Stimulated activated CD8-positive, alpha-beta memory T cell treated with anti-CD3 and anti-CD28 coated beads, Interleukin-12 subunit alpha, Interleukin-12 subunit beta, amount 100 ng/mL, for 24 hours (primary cell): ENCODE data around the gene OR52W1.

Source experiments
- DNase-seq: peaks from one replicate; pipeline ENCODE4 v3.0.0-alpha.2; 2020; ENCODE audit errors: extremely low read depth

The OR52W1 gene

DNA sequence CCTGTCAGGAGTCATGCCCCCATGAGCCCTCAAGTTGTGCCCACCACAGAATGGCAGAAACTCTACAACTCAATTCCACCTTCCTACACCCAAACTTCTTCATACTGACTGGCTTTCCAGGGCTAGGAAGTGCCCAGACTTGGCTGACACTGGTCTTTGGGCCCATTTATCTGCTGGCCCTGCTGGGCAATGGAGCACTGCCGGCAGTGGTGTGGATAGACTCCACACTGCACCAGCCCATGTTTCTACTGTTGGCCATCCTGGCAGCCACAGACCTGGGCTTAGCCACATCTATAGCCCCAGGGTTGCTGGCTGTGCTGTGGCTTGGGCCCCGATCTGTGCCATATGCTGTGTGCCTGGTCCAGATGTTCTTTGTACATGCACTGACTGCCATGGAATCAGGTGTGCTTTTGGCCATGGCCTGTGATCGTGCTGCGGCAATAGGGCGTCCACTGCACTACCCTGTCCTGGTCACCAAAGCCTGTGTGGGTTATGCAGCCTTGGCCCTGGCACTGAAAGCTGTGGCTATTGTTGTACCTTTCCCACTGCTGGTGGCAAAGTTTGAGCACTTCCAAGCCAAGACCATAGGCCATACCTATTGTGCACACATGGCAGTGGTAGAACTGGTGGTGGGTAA, at the start of gene OR52W1:
Gene OR52W1, plus strand, starts transcription at position 51 of the 637 bp plus-strand sequence. Its CDS starts 0 bp downstream, at position 51.
- DNase-seq, result no peak

DNA sequence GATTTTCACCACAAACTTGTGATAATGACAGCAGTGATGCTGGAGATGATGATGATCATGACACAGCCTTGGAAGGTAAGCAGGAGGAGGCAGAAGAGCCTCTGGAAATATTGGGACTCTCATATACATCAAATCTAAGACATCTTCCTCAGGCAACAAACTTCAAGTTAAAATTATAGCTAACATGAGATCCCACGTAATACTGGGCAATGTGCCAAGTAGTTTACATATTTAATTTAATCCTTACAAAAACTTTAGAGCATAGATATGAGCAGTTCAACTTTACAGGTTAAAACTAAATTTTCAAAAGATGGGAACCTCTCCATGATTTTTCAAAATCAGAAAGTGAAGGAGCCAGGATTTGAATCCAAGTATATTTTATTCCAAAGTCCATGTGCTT, 47.9 kb upstream of the OR52W1 start:
- DNase-seq, result no peak

DNA sequence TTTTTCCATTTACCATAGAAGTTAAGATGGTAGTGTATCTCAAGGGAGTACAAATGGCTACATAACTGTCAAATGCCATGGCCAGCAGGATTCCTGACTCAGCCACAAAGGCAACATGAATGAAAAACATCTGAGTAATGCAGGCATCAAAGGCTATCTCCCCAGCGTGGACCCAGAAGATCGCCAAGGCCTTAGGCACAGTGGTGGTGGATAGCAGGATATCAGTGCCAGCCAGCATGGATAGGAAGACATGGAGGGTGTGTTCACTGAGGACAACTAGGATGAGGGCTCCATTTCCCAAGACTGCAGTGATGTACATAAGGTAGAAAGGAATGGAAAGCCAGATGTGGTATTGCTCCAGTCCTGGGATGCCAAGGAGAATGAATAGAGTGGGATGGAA, 46.9 kb upstream of the OR52W1 start:
- DNase-seq, result no peak

- no peak for DNase-seq
Observed at GRCh38 chr11:6156628-6157359, 42.2 kb upstream of the OR52W1 start.

DNA sequence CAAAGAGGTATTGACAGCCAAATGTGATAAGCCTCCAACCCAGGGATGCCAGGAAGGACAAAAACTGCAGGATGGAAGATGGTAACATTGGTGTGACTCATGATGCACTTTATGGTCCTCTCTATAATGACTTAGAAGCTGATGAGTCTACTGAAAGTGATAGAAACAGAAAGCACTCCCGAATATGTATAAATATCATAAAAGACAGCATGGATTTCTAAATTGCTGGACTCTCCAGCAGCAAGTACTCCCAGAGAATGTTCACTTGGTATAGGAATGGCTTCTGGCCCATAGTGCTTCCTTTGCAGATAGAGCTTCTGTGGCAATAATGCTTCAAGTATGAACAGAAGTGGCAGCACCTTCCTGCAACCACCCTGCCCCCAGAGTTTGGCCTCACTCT, 28.8 kb upstream of the OR52W1 start, which contains the start of gene OR52B2:
Gene OR52B2, minus strand, starts transcription at position 101 of the 400 bp plus-strand sequence. Its CDS starts 0 bp downstream, at position 101.
- DNase-seq, result no peak

DNA sequence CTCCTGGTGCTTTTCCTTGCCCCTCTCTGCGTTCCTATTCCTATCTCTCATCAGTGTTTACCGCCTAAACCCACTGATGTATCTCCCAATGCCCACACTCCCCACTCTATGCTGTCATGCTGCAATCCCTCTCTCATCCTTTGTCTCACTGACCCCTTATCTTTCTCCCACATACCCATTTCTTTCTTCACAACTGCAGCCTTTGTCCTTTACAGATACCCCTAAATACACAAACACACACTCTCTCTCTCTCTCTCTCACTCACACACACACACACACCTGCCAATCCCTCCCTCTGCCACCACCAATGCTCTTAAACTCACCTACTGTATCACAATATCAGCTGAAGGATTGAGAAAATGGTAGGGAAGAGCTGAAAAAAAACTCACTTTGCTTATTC, 23.6 kb upstream of the OR52W1 start:
- no peak for DNase-seq

GRCh38 chr11:6191742-6192141, 7.3 kb upstream of the OR52W1 start:
- DNase-seq, result no peak

GRCh38 chr11:6194065-6194581, 4.9 kb upstream of the OR52W1 start:
- DNase-seq, result no peak

- DNase-seq, result no peak
Observed at GRCh38 chr11:6196396-6196795, 2.6 kb upstream of the OR52W1 start.

- no peak for DNase-seq
Observed at GRCh38 chr11:6197466-6198200, 1.4 kb upstream of the OR52W1 start.

- no peak for DNase-seq
Observed at GRCh38 chr11:6200975-6201374, 2.0 kb downstream of the OR52W1 start.

- no peak for DNase-seq
Observed at GRCh38 chr11:6201481-6201880, 2.5 kb downstream of the OR52W1 start.

DNA sequence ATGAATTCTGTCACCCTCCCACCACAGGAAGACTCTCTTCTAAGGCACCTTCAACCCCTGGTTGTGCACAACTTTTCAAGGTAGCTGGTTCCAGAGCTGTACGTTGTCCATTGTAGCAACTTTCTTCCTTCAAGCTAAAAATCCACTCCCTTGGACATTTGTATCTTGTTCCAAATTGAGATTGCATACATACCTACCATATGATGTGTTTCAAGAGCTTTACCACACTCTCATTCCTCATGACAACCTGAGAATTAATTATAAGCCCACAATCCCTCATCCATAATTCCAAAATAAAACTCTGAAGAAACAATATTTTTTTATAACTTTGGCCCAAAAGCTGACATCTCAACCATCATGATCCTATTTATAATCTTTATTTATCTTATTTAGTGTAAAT, 3.0 kb downstream of the OR52W1 start:
- no peak for DNase-seq

GRCh38 chr11:6203327-6203726, 4.3 kb downstream of the OR52W1 start:
- no peak for DNase-seq

GRCh38 chr11:6204706-6205105, 5.7 kb downstream of the OR52W1 start:
- no peak for DNase-seq

GRCh38 chr11:6205366-6205765, 6.3 kb downstream of the OR52W1 start, which contains the start of gene C11orf42:
C11orf42 (plus strand) TSS chr11:6205557; CDS start chr11:6205616, 59 bp downstream.
- no peak for DNase-seq

DNA sequence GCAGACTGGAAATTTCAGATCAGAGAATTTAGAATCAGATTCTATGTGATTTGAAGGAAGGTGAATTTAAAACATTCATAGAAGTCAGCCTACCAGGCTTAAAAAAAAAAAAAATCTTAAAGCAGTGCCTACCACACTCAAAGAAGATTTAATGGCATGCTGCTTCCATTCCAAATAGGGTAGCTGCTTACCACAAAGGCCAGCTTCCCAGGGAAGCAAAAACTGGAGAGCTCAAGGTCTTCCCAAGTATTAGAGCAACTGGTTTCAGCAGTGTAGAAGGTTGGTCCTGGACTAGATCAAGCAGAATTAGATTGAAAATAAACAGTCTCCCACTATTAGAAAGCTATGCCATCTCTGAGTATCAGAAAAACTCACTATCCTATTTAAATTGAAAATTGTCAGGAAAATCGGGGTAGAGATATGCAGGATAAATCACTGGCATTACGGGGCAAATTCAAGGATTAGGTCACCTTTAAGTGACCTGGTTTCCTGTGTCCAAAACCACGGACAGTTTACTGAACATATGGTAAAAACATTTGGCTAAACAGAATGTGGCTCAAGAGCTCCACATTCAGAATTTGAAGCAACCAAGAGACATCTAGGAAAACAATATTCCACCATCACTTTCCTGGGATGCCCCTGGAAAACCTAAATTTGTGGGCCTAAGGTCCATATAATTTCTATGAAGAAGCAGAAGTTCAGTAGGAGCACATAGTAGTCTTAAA, 7.6 kb downstream of the OR52W1 start:
- no peak for DNase-seq

DNA sequence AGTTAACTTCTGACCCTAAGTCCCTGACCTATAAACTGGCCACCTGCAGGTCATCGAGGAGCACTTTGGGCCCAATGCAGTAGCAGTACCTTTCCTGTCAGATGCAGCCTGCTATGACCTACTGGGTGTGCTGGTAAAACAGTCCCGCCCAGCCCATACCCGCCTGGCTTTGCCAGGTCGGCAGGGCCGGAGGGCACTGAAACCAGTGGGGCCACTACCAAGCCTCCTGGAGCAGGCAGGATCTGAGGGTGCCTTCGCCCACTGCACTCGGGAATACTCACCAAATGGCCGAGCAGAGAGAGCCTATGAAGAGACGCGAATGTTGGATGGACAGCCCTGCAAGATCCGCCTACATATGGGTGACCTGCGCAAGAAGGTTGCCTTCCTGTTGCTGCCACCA, 10.8 kb downstream of the OR52W1 start:
- DNase-seq, result no peak

DNA sequence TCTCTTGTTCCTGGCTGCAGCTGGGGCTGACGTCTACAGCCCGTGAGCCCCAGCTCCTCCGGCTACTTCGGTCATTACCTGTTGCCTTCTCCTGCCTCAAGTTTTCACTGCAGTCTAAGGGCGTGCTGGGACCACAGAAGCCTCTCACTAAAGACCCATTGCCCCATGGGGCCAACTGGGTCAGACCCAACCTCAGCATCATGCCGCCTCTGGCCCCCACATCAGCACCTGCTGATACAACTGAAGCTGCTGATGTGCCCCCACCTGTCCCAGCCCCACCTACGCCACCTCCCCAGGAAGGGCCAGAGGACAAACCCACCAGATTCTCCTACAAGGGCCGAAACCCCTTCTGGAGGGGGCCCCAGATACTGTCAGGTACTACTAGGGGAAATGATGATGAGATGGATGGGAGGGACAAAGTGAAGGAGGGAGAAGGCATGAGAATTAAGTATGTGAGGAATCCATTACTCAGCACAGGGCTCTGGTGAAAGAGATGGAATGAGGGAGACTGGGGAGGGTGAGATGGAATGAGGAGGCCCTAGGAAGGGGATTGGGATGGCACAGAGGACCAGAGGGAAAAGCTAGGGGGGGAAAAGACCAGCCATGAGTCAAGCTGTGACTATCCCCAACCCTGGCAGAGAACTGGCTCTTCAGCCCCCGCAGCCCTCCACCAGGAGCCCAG, 11.4 kb downstream of the OR52W1 start:
- DNase-seq, result no peak

DNA sequence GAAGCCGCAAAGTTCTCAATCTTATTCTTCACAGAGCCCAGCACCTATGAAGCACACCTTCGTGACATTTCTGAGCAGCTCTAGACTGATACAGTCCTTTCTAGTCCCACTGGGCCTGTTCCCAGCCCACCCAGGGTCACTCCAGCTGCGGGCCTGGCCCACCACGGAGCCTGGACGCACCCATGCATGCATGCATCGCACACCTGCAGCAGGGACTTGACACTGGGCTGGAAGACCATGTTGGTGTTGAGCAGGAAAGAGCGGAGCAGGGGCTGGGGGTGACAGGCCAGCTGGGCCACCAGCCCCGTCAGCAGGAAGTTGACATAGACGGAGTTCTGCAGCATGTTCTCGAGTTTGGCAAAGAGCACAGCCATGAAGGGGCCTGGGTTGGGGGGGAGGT, 15.5 kb downstream of the OR52W1 start:
- DNase-seq, result no peak

DNA sequence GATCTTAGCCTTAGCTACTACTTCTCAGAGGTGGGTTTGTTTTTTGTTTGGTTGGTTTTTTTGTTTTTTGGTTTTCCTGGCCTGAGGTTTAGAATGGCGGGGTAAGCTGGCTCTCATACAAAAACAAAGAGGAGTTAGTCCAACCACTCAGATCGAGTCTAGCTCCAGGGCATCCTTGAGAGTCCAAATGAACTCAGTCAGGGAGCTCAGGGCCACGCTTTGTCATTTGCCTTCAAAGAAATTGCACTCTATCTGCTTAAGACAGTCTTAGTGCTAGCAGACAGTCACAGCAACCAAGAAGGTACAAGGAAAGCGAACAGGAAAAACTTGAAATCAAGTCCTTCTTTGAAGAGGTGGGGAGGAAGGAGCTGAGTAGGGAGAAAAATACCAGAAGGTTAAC, 17.5 kb downstream of the OR52W1 start:
- no peak for DNase-seq
